Measurements from ENCODE around the gene C16orf74.

C16orf74 gene

GRCh38 chr16:85657996-85658395, 92.9 kb downstream of the C16orf74 start:
- DNase-seq (ENCODE audit: low read depth in 3 of 3) = no peak

Measured in stimulated activated CD4-positive, alpha-beta T cell treated with anti-CD3 and anti-CD28 coated beads, TNF-alpha, amount 100 ng/mL, for 4 hours (primary cell).